Gastrocnemius medialis (tissue), 4 donors: Measurements from ENCODE around the gene ST7.

ENCODE experiments used
- POLR2A ChIP-seq, 2 donors: fragments of 450-650 bp; IDR thresholded peaks; one replicate each; pipeline ENCODE4 v1.6.1; 2017; ENCODE audit warnings: antibody characterized with exemption in 2 of 2, mild to moderate bottlenecking in 2 of 2, moderate library complexity in 2 of 2
- TF ChIP-seq, protein P1 (sequence below), 5 experiments: fragments of 450-650 bp in 3 of 5; fragments of 200-600 bp in 2 of 5; sonication (generic) in 2 of 5; IDR thresholded peaks in 4 of 5; conservative IDR thresholded peaks in 1 of 5; 1 replicate in 4 of 5; 2 replicates in 1 of 5; pipeline ENCODE4 v1.5.1; 2016 to 2019; ENCODE audit warnings: antibody characterized with exemption in 5 of 5, mild to moderate bottlenecking in 3 of 5, moderate library complexity in 3 of 5

DNA sequence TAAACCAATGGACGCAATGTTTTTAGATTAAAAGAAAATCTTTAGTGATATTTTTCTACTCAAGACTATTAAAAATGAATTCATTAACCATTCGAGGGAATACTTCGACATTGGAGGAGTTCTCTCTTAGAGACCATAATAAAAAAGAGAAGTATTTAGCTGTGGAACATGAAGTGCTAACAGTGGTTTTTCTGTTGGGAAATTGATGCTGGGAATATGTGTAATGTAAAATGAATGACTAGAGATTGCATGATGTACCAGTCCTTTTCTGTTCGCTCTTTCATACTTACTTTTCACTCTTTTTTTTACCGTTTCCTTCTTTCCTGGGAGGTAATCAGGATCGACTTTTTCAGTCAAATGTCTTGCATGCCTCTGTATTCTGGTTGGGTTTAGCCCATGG, 41.3 kb downstream of the ST7 start:
- TF ChIP-seq POLR2A (IDR thresholded peaks at IDR 0.05): no peak
- TF ChIP-seq, protein P1, sequence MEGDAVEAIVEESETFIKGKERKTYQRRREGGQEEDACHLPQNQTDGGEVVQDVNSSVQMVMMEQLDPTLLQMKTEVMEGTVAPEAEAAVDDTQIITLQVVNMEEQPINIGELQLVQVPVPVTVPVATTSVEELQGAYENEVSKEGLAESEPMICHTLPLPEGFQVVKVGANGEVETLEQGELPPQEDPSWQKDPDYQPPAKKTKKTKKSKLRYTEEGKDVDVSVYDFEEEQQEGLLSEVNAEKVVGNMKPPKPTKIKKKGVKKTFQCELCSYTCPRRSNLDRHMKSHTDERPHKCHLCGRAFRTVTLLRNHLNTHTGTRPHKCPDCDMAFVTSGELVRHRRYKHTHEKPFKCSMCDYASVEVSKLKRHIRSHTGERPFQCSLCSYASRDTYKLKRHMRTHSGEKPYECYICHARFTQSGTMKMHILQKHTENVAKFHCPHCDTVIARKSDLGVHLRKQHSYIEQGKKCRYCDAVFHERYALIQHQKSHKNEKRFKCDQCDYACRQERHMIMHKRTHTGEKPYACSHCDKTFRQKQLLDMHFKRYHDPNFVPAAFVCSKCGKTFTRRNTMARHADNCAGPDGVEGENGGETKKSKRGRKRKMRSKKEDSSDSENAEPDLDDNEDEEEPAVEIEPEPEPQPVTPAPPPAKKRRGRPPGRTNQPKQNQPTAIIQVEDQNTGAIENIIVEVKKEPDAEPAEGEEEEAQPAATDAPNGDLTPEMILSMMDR (IDR thresholded peaks at IDR 0.05 in 4 of 5, conservative IDR thresholded peaks at IDR 0.05 in 1 of 5): no peak
